CD4-positive, alpha-beta T cell treated with Interleukin-6 for 4 hours (primary cell): ENCODE results near the gene GYS1.
"Not testable (repeated sequence)": the region's sequence is repeated elsewhere in the genome, so short reads cannot be mapped to it uniquely, and the experiment has no call there.

Experiments used
- DNase-seq: peaks from one replicate; pipeline ENCODE4 v3.0.0-alpha.2; 2020; ENCODE audit warnings: mixed read lengths

The GYS1 gene

DNA sequence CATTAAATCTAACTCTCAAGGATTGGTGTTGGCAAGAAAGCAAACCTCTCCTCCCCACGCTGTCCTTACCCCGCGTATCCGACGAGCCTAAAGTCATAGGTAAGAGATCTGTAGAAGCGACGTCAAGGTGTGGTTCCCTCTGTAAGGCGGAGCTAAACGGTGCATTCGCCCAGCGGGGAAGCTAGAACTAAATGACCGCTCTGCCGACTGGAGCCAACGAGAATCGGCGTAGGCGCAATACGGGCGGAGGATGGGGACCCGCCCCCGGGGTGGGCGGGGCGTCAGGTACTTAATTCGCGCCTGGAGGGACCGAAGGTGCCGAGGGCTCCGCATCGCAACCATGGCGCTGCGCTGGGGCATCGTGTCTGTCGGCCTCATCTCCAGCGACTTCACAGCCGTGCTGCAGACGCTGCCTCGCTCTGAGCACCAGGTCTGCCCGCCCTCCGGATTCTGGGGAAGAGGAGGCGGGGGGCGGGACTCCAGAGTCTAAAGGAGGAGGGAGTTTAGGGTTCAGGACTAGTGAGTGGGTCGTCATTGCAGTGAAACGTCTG is 59.7 kb downstream of the GYS1 start, which contains the start of gene DHDH:
Gene DHDH, plus strand, starts transcription at position 318 of the 551 bp plus-strand sequence. Its CDS starts 23 bp downstream, at position 341.
- DNase-seq, result peak; percentile 96

DNA sequence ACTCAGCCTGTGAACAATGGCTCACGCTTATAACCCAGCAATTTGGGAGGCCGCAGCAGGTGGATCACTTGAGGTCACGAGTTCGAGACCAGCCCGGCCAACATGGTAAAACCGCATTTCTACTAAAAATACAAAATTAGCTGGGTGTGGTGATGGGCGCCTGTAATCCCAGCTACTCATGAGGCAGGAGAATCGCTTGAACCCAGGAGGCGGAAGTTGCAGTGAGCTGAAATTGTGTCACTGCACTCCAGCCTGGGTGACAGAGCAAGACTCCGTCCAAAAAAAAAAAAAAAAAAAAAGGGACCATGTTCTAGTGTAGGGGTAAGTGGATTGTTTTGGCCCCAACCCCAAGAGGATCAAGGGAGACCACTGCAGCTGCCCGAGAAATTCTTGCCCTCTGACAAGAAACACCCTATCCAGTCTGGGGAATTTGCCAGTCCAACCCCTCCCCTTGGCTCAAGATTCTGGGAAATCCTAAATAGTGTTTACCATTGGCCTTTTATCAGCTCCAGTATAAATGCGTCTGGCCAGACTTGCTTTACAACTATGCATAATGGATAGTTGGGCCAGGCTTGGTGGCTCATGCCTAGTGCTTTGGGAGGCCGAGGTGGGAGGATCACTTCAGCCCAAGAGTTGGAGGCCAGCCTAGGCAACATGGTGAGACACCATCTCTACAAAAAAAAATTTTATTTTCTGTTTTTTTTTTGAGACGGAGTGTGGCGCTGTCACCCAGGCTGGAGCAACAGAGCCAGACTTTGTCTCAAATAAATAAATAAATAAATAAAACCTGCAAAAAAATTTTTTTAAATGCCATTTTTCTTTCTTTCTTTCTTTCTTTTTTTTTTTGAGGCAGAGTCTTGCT is 64.7 kb downstream of the GYS1 start:
- DNase-seq, result no peak

GRCh38 chr19:48927692-48928091 is 65.4 kb downstream of the GYS1 start:
- not testable (repeated sequence) for DNase-seq

DNA sequence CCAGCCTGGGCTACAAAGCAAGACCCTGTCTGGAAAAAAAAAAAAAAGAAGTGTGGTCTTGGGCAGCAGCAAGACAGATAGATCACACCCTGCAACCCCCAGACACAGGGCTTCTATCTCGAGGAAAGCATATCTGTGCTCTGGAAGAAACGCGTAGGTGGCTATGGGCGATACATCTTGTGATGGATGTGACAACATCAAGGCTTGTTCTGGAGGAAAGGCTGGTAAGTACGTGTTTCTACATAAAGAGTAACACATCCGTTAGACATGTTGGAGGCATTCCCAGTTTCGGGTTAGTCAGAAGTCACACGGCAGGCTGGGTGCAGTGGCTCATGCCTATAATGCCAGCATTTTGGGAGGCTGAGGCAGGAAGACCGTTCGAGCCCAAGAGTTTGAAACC is 66.2 kb downstream of the GYS1 start:
- DNase-seq, result peak; percentile 21

DNA sequence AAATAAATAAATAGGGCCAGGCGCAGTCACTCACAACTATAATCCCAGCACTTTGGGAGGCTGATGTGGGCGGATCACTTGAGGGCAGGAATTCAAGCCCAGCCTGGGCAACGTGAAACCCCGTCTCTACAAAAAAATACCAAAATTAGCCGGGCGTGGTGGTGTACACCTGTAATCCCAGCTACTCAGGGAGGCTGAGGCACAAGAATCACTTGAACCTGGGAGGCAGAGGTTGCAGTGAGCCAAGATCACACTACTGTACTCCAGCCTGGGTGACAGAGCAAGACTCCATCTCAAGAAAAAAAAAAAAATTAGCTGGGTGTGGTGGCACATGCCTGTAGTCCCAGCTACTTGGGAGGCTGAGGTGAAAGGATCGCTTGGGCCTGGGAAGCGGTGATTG is 67.2 kb downstream of the GYS1 start:
- DNase-seq, result not testable (repeated sequence)

DNA sequence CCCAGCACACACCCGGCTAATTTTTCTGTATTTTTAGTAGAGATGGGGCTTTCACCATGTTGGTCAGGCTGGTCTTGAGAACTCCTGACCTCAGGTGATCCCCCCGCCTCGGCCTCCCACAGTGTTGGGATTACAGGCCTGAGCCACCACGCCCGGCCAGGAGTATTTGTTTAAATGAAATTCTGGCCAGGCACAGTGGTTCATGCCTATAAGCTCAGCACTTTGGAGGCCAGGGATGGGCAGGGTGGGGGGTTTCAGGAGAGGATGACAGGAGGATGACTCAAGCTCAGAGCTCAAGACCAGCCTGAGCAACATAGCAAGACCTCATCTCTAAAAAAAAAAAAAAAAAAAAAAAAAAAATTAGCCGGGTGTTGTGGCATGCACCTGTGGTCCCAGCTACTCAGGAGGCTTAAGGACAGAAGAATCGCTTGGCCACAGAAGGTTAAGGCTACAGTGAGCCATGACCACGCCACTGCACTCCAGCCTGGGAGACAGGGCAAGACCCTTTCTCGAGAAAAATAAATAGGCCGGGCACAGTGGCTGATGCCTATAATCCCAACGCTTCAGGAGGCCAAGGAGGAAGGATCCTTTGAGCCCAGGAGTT is 67.8 kb downstream of the GYS1 start:
- DNase-seq, result no peak

DNA sequence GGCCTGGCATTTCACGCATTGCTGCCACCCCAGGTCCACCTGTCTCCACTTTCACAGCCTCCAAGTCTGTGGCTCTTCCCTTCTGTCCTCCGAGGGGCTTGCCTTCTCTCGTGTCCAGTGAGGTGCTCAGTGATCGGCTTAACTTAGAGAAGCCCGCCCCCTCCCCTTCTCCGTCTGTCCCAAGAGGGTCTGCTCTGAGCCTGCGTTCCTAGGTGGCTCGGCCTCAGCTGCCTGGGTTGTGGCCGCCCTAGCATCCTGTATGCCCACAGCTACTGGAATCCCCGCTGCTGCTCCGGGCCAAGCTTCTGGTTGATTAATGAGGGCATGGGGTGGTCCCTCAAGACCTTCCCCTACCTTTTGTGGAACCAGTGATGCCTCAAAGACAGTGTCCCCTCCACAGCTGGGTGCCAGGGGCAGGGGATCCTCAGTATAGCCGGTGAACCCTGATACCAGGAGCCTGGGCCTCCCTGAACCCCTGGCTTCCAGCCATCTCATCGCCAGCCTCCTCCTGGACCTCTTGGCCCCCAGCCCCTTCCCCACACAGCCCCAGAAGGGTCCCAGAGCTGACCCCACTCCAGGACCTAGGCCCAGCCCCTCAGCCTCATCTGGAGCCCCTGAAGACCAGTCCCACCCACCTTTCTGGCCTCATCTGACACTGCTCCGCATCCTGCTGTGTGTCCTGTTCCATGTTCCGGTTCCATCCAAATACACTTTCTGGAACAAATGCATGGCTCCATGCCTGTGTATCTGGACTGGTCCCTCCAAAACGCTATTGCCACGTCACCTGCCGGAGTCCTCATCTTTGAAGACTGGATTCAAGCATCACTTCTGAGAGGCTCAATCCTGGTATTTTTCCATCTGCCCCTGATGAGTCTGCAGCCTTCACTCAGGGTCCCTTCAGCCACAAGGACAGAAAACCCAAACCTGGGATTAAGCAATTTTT is 70.3 kb downstream of the GYS1 start:
- DNase-seq, result no peak

- DNase-seq, result no peak
Observed at GRCh38 chr19:48921721-48922500, 71.2 kb downstream of the GYS1 start.

GRCh38 chr19:48920949-48921348 is 72.2 kb downstream of the GYS1 start:
- DNase-seq, result no peak

DNA sequence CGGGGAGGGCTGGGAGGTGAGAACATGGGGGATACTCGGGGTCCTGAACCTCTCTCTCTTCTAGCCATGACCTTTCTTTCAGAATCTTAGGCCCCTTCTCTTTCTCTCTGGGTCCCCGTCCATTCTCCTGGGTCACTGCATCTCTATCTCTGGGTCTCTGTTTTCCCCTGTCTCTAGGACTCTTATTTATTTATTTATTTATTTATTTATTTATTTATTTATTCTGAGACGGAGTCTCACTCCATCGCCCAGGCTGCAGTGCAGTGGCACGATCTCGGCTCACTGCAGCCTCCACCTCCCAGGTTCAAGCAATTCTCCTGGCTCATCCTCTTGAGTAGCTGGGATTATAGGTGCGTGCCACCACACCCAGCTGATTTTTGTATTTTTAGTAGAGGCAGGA is 73.8 kb downstream of the GYS1 start:
- not testable (repeated sequence) for DNase-seq

- DNase-seq, result peak; percentile 8
Observed at GRCh38 chr19:48918801-48919247, 74.3 kb downstream of the GYS1 start.
